GM12891 (cell line): ENCODE data around the gene GDPD4.

Experiments used
- PAX5 ChIP-seq: IDR thresholded peaks from 2 replicates; pipeline ENCODE4 v1.6.1; 2011; ENCODE audit warnings: low read length, moderate library complexity, mild to moderate bottlenecking; ENCODE audit not compliant: insufficient read depth, severe bottlenecking
- POLR2A ChIP-seq: IDR thresholded peaks from 2 replicates; pipeline ENCODE4 v1.6.1; 2011; ENCODE audit warnings: low read depth, low read length, control low read depth
- POLR2AphosphoS5 ChIP-seq: IDR thresholded peaks from 2 replicates; pipeline ENCODE4 v1.6.1; 2011; ENCODE audit warnings: low read depth, low read length, control low read depth
- POU2F2 ChIP-seq: IDR thresholded peaks from 2 replicates; pipeline ENCODE4 v1.6.1; 2011; ENCODE audit warnings: low read depth, mild to moderate bottlenecking, control low read depth, low read length, moderate library complexity
- TAF1 ChIP-seq: IDR thresholded peaks from 2 replicates; pipeline ENCODE4 v1.6.1; 2011; ENCODE audit warnings: low read depth, low read length, control low read depth

DNA sequence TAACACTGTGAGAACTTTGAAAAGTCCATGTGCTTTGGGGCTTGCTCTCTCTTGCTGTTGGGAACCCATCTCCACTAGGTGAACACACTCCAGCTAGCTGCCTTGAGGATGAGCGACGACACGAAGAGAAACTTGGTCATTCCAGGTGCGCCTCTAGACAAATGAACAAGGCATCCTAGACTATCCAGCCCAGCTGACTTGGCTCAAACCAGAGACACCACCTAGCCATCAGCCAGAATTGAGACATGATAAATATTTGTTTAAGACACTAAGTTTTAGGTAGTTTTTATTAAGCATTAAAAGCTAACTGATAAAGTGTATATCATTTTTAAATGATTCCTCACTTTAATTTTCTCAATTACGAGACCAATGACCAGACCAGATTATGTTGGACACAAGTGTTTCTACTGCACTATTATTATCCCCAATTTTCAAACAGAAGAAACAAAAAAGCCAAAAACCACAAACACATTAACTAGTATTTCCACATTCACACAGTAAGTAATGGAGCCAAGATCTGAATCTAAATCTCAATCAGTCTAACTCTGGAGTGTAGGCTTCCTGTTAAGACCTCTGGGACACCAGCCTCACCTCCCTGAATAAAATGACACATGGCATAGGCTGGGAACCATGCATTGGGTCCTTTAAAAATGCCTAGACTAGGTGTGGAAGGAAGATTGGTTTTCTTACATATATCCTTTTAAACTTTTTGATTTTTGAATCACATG is 70.4 kb downstream of the GDPD4 start:
- TF ChIP-seq POLR2AphosphoS5 (no peak), POLR2A (no peak), TAF1 (no peak), POU2F2 (no peak), PAX5 (no peak)
